ENCODE data around the gene RCE1.
A peak's percentile ranks its signal among the peaks of the same experiment; 100 is the strongest.
"Not testable (repeated sequence)": the region's sequence is repeated elsewhere in the genome, so short reads cannot be mapped to it uniquely, and the experiment has no call there.

Gene RCE1

GRCh38 chr11:66842896-66843775 is at the start of gene RCE1:
Gene RCE1 (plus strand): TSS chr11:66843441. CDS start chr11:66843456, 15 bp downstream.
- DNase-seq (ENCODE audit: low spot score): peak; percentile 93
- ChIA-PET POLR2A (ENCODE audit: low non-redundant PET) (interaction anchor here (0.6 to 0.8 kb wide), 3 partner anchors 13 to 184 kb away, joined by 3 to 9 read pairs (median 5); no protein-coding TSS in a partner anchor), CTCF (interaction anchor here (0.6 to 1.8 kb wide), 3 partner anchors 9 to 179 kb away, joined by 3 to 6 read pairs (median 3); no protein-coding TSS in a partner anchor)
- TF ChIP-seq, protein P1, sequence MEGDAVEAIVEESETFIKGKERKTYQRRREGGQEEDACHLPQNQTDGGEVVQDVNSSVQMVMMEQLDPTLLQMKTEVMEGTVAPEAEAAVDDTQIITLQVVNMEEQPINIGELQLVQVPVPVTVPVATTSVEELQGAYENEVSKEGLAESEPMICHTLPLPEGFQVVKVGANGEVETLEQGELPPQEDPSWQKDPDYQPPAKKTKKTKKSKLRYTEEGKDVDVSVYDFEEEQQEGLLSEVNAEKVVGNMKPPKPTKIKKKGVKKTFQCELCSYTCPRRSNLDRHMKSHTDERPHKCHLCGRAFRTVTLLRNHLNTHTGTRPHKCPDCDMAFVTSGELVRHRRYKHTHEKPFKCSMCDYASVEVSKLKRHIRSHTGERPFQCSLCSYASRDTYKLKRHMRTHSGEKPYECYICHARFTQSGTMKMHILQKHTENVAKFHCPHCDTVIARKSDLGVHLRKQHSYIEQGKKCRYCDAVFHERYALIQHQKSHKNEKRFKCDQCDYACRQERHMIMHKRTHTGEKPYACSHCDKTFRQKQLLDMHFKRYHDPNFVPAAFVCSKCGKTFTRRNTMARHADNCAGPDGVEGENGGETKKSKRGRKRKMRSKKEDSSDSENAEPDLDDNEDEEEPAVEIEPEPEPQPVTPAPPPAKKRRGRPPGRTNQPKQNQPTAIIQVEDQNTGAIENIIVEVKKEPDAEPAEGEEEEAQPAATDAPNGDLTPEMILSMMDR (conservative IDR thresholded peaks at IDR 0.05; ENCODE audit: low read depth): no peak
- H3K27ac ChIP-seq: peak within 1 kb of the TSS; percentile 89

DNA sequence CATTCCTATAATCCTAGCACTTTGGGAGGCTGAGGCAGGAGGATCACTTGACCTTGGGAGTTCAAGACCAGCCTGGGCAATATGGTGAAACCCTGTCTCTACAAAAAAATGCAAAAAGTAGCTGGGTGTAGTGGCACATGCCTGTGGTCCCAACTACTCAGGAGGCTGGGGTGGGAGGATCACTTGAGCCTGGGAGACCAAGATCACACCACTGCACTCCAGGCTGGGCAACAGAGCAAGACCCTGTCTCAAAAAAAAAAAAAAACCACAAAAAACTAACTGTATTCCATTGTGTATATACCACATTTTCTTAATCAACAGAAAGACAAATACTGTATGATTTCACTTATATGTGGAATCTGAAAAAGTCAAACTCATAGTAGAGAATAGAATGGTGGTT is 43.4 kb upstream of the RCE1 start:
- DNase-seq (ENCODE audit: low spot score); POLR2A ChIA-PET (ENCODE audit: low non-redundant PET); H3K27ac ChIP-seq: not testable (repeated sequence)
- CTCF ChIA-PET: interaction anchor here (0.6 to 0.7 kb wide), 2 partner anchors 27 to 778 kb away, joined by 5 to 12 read pairs; no protein-coding TSS in a partner anchor

- TF ChIP-seq, protein P1 (conservative IDR thresholded peaks at IDR 0.05; ENCODE audit: low read depth): no peak
- DNase-seq (ENCODE audit: low spot score): no peak
- CTCF ChIA-PET: interaction anchor here (0.6 kb wide), 1 partner anchor 10 kb away, joined by 4 read pairs; no protein-coding TSS in a partner anchor
- no peak overlapping the region for H3K27ac ChIP-seq
- POLR2A ChIA-PET (ENCODE audit: low non-redundant PET): interaction anchor here (0.6 kb wide), 1 partner anchor 49 kb away, joined by 6 read pairs; no protein-coding TSS in a partner anchor
Observed at GRCh38 chr11:66800720-66801428, 42.4 kb upstream of the RCE1 start.

DNA sequence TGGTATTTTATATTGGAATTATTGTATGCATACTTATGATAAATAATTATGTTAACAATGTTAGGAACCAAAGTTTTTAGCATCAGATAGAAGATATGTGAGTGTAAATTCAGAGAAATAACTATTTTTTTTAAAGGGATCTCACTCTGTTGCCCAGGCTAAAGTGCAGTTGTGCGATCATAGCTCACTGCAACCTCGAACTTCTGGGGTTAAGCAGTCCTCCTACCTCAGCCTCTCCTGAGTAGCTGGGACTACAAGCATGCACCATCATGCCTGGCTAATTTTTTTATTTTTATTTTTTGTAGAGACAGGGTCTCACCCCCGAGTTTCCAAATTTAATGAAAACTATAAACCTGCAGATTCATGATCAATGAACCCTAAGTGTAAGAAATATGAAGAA is 33.6 kb upstream of the RCE1 start:
- TF ChIP-seq, protein P1 (conservative IDR thresholded peaks at IDR 0.05; ENCODE audit: low read depth): no peak
- CTCF ChIA-PET: no interaction called here
- DNase-seq (ENCODE audit: low spot score): no peak
- H3K27ac ChIP-seq: no peak overlapping the region
- POLR2A ChIA-PET (ENCODE audit: low non-redundant PET): no interaction called here

DNA sequence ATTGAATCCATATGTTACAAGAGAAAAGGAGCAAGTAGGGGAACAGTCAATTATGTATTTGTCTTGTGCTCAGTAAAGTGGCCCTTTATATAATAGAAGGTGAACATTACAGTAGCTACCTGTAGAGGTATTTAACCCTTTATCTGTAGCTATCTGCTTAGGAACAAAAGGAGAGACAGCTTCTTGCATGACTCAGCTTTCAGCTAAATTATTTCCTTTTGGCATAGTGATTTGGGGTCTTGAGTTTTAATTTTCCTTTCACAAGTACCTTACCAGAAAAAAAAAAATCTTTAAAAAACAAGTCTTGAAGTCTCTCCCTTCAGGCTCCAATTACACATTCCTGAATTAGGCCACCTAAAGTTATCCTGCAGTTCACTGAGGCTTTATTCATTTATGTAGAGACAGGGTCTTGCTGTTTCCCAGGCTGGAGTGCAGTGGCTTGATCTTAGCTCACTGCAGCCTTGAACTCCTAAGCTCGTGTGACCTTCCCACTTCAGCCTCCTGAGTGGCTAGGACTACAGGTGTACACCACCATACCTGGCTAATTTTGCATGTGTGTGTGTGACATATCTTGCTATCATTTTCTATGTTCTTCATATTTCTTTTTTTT is 32.6 kb upstream of the RCE1 start:
- POLR2A ChIA-PET (ENCODE audit: low non-redundant PET): no interaction called here
- no peak for DNase-seq (ENCODE audit: low spot score)
- no peak overlapping the region for H3K27ac ChIP-seq
- CTCF ChIA-PET: interaction anchor here (0.6 to 0.7 kb wide), 2 partner anchors 10 to 546 kb away, joined by 4 to 5 read pairs; no protein-coding TSS in a partner anchor
- TF ChIP-seq, protein P1 (conservative IDR thresholded peaks at IDR 0.05; ENCODE audit: low read depth): no peak

DNA sequence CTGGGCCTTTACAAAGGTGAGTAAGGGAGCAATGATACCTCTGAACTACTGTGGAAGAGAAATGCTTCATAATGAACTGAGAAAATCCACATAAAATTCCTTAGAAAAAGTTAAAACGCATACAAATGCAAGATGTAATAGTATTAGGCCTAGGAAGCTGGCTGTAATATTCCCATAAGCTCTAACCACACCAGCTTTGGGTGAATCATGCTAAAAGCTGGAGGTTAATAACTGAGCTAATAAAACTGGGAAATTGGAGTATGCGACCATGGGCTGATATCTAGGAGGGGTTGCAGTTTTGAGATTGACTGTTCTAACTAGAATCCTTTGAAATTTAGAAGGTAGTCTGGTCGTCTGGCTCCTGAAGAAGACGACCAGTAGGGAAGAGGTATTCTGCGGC is 28.6 kb upstream of the RCE1 start:
- no peak overlapping the region for H3K27ac ChIP-seq
- TF ChIP-seq, protein P1 (conservative IDR thresholded peaks at IDR 0.05; ENCODE audit: low read depth): no peak
- ChIA-PET CTCF (interaction anchor here (0.6 kb wide), 1 partner anchor 354 kb away, joined by 4 read pairs; no protein-coding TSS in a partner anchor), POLR2A (ENCODE audit: low non-redundant PET) (no interaction called here)
- no peak for DNase-seq (ENCODE audit: low spot score)
